ENCODE measurements around the gene EPM2A. TPM values are rescaled to one million over a fixed set of nuclear protein-coding genes. Genes with fewer than 3 reads are reported as not detected.

EPM2A gene
- total and polyA plus RNA-seq, 2 experiments from 2014 or later = 6.9 to 9.3 TPM

DNA sequence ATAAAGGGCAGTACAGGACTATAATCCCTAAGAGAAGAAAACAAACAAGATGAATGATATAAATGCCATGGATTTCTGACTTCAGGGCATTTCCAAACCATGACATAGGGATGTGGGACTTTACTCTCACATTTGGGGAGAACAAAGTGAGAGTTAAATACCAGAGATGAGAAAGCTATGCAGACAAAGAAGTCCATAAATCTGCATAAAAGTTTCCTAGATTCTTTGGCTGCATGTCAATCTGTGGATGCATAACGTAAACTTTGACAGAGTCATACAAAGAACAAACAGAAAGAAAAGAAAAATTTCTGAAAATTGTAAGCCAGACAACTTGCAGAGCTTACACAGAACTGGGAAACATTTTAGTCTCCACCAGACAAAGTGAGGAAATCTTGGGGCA is 11.7 kb downstream of the EPM2A start:
- 82% methylated on average over 1 of the region's 1 CpG for whole genome bisulfite sequencing (ENCODE audit: low lambda C conversion rate, missing lambda C conversion rate)
- Histone ChIP-seq H2AFZ (no peak overlapping the region), H3K9me3 (ENCODE audit: low read depth) (no peaks in the 10 kb centered on the region), H3K27me3 (no peaks in the 10 kb centered on the region), H3K4me1 (ENCODE audit: insufficient read depth) (no peaks in the 10 kb centered on the region), H3K27ac (no peak overlapping the region), H3K36me3 (replicated peaks; ENCODE audit: insufficient read depth, low read depth) (no peaks in the 10 kb centered on the region), H3K79me2 (peaks cover 5% of the 10 kb centered on the region), H3K4me3 (no peak overlapping the region), H3K4me2 (no peak overlapping the region), H3K9me2 (replicated peaks; ENCODE audit: insufficient read depth) (no peaks in the 10 kb centered on the region), H4K20me1 (ENCODE audit: insufficient read depth, poor library complexity, severe bottlenecking) (no peaks in the 10 kb centered on the region)
- TF ChIP-seq, protein P1, sequence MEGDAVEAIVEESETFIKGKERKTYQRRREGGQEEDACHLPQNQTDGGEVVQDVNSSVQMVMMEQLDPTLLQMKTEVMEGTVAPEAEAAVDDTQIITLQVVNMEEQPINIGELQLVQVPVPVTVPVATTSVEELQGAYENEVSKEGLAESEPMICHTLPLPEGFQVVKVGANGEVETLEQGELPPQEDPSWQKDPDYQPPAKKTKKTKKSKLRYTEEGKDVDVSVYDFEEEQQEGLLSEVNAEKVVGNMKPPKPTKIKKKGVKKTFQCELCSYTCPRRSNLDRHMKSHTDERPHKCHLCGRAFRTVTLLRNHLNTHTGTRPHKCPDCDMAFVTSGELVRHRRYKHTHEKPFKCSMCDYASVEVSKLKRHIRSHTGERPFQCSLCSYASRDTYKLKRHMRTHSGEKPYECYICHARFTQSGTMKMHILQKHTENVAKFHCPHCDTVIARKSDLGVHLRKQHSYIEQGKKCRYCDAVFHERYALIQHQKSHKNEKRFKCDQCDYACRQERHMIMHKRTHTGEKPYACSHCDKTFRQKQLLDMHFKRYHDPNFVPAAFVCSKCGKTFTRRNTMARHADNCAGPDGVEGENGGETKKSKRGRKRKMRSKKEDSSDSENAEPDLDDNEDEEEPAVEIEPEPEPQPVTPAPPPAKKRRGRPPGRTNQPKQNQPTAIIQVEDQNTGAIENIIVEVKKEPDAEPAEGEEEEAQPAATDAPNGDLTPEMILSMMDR (IDR thresholded peaks at IDR 0.05; ENCODE audit: poor library complexity) = no peak
- TF ChIP-seq EZH2 (IDR thresholded peaks at IDR 0.05; ENCODE audit: borderline replicate concordance) = no peak
- TF ChIP-seq EZH2phosphoT487 (IDR thresholded peaks at IDR 0.05; ENCODE audit: low read depth, severe bottlenecking, unreplicated experiment) = no peak
- DNase-seq (ENCODE audit: low spot score) = no peak

DNA sequence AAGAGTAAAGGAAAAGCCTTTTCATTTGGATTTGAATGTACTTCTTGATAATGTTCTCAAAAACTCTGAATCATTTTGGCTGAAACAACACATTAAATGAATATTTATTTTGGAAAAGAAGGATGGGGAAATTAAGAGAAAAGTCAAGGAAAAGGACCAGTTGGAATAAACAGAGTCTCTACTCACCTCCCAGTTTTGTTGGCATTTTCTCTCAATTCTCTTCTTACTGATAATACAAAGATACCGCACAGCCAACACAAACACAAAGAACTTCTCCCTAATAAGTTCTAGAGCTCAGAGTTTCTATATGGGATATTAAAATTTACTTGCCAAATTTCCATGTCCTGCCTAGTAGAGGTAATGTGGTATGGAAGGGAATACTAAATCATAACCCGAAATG is 13.1 kb downstream of the EPM2A start:
- TF ChIP-seq, protein P1 (IDR thresholded peaks at IDR 0.05; ENCODE audit: poor library complexity) = no peak
- TF ChIP-seq EZH2phosphoT487 (IDR thresholded peaks at IDR 0.05; ENCODE audit: low read depth, severe bottlenecking, unreplicated experiment) = no peak
- TF ChIP-seq EZH2 (IDR thresholded peaks at IDR 0.05; ENCODE audit: borderline replicate concordance) = no peak
- Histone ChIP-seq H3K9me3 (ENCODE audit: low read depth) (no peaks in the 10 kb centered on the region), H3K36me3 (replicated peaks; ENCODE audit: insufficient read depth, low read depth) (no peaks in the 10 kb centered on the region), H3K79me2 (peaks cover 5% of the 10 kb centered on the region), H3K4me2 (no peak overlapping the region), H2AFZ (no peak overlapping the region), H3K27me3 (no peaks in the 10 kb centered on the region), H3K9me2 (replicated peaks; ENCODE audit: insufficient read depth) (no peaks in the 10 kb centered on the region), H3K4me1 (ENCODE audit: insufficient read depth) (no peaks in the 10 kb centered on the region), H4K20me1 (ENCODE audit: insufficient read depth, poor library complexity, severe bottlenecking) (no peaks in the 10 kb centered on the region), H3K4me3 (no peak overlapping the region), H3K27ac (no peak overlapping the region)
- no peak for DNase-seq (ENCODE audit: low spot score)
- WGBS (ENCODE audit: low lambda C conversion rate, missing lambda C conversion rate) = 97% methylated on average over 2 of the region's 2 CpGs

DNA sequence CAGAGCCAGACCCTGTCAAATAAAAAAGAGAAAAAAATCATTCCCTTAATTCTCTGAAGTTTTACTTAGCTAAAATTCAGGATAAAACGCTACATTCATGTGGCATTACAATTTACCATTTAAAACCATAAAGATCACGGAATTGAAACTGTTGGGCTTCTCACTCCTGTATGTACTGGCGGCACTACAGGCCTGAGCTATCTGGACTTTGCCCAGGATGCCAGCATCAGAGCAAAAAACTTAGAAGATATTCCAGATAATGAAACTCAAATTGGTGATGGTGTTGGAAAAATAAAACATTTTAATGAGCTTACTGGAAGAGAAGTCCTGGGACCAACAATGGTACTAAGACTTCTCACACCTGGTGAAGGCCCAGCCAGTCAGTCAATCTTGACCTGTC is 14.2 kb downstream of the EPM2A start:
- TF ChIP-seq, protein P1 (IDR thresholded peaks at IDR 0.05; ENCODE audit: poor library complexity) = no peak
- TF ChIP-seq EZH2 (IDR thresholded peaks at IDR 0.05; ENCODE audit: borderline replicate concordance) (no peak), EZH2phosphoT487 (IDR thresholded peaks at IDR 0.05; ENCODE audit: low read depth, severe bottlenecking, unreplicated experiment) (no peak)
- Histone ChIP-seq H3K9me3 (ENCODE audit: low read depth) (no peaks in the 10 kb centered on the region), H3K36me3 (replicated peaks; ENCODE audit: insufficient read depth, low read depth) (no peaks in the 10 kb centered on the region), H3K27ac (no peak overlapping the region), H3K79me2 (peaks cover 5% of the 10 kb centered on the region), H3K9me2 (replicated peaks; ENCODE audit: insufficient read depth) (no peaks in the 10 kb centered on the region), H3K4me2 (no peak overlapping the region), H4K20me1 (ENCODE audit: insufficient read depth, poor library complexity, severe bottlenecking) (no peaks in the 10 kb centered on the region), H2AFZ (no peak overlapping the region), H3K4me1 (ENCODE audit: insufficient read depth) (no peaks in the 10 kb centered on the region), H3K27me3 (no peaks in the 10 kb centered on the region), H3K4me3 (no peak overlapping the region)
- no peak for DNase-seq (ENCODE audit: low spot score)
- 94% methylated on average over 3 of the region's 3 CpGs for WGBS (ENCODE audit: low lambda C conversion rate, missing lambda C conversion rate)

DNA sequence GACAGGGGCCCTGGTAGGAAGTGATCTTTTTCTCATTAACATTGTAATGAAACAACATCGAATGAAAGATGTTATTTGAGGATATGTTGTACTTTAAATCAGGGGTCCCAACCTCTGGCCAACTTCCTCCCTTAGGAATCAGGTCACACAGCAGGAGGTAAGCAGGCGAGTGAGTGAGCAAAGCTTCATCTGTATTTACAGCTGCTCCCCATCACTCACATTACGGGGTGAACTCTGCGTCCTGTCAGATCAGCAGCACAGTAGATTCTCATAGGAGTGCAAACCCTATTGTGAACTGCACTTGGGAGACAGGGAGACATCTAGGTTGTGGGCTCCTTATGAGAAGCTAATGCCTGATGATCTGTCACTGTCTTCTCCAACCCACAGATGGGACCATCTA is 19.9 kb downstream of the EPM2A start:
- Histone ChIP-seq H2AFZ (no peak overlapping the region), H3K4me2 (no peak overlapping the region), H4K20me1 (ENCODE audit: insufficient read depth, poor library complexity, severe bottlenecking) (no peaks in the 10 kb centered on the region), H3K79me2 (no peaks in the 10 kb centered on the region), H3K9me2 (replicated peaks; ENCODE audit: insufficient read depth) (no peaks in the 10 kb centered on the region), H3K36me3 (replicated peaks; ENCODE audit: insufficient read depth, low read depth) (no peaks in the 10 kb centered on the region), H3K27me3 (no peaks in the 10 kb centered on the region), H3K27ac (no peak overlapping the region), H3K4me3 (no peak overlapping the region), H3K9me3 (ENCODE audit: low read depth) (no peaks in the 10 kb centered on the region), H3K4me1 (ENCODE audit: insufficient read depth) (no peaks in the 10 kb centered on the region)
- WGBS (ENCODE audit: low lambda C conversion rate, missing lambda C conversion rate) = 95% methylated on average over 4 of the region's 4 CpGs
- no peak for DNase-seq (ENCODE audit: low spot score)
- TF ChIP-seq EZH2 (IDR thresholded peaks at IDR 0.05; ENCODE audit: borderline replicate concordance) (no peak), EZH2phosphoT487 (IDR thresholded peaks at IDR 0.05; ENCODE audit: low read depth, severe bottlenecking, unreplicated experiment) (no peak)
- TF ChIP-seq, protein P1 (IDR thresholded peaks at IDR 0.05; ENCODE audit: poor library complexity) = no peak
